Activated CD4-positive, alpha-beta T cell treated with anti-CD3 and anti-CD28 coated beads, Interleukin-2, amount 50 U/mL, for 16 hours (primary cell): ENCODE data around the gene CWC15.
"Not testable (repeated sequence)": the region's sequence is repeated elsewhere in the genome, so short reads cannot be mapped to it uniquely, and the experiment has no call there.

Experiments used
- DNase-seq: peaks from one replicate; pipeline ENCODE4 v3.0.0-alpha.2; 2020

Gene CWC15

DNA sequence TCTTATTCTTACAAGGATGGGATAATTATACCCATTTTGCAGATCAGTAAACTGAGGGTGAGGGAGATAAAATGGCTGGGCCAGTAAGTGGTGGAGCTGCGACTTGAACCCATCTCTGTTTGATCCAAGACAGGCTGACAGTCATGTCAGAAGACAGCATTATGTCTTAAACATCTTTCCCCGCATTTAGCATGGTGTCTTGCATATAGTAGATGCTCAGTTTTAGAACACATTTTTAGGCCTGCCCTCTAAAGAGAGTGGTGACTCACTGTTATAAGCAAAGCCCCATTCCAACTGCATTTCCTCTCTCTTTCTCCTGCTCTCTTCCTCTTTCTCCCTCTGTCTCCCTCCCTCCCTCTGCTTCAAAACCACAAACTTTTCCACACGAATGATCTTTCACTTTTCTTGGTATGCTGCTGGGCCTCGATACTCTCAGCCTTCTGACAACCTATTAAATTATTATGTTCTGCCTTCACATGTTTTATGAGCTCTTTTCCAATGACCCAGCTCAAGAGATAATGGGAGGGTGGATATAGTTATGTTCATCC, 25.2 kb downstream of the CWC15 start:
- DNase-seq: no peak

DNA sequence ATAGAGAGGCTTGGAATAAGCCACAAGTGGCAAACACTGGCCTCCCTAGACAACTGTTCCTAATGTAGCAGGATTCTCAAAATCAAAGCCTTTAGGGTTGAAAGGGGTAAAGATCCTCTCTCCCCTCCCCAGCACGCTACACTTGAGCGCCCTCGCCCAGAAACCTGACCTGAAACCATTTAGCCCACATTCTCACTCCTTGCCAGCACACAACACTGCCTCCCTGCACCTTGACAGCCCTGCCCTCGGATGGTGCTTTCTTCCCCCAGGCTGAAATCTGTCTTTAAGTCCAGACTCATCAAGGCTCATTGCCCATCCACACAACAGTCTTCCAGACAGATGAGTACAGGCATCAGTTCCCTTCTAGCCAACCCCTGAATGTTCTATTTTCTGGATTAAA, 26.5 kb downstream of the CWC15 start:
- DNase-seq: no peak

DNA sequence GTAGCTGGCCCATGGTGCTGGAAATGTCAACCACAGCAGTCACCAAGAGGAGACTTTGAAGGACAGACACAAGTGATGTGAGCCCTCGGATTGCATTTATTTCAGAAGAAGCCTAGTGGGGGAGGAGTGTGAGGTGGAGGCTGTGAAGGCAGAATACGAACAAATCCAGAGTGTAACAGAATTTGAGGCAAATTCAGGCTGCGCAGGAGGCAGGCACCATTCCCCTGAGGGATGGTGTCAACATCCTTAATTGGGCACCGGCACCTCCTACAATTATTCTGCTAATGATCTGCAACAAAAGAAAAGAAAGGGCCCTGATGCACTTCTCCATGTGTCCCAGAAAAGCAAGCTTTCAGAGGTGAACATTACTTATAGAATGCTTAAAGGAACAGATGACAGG, 32.2 kb downstream of the CWC15 start:
- no peak for DNase-seq

DNA sequence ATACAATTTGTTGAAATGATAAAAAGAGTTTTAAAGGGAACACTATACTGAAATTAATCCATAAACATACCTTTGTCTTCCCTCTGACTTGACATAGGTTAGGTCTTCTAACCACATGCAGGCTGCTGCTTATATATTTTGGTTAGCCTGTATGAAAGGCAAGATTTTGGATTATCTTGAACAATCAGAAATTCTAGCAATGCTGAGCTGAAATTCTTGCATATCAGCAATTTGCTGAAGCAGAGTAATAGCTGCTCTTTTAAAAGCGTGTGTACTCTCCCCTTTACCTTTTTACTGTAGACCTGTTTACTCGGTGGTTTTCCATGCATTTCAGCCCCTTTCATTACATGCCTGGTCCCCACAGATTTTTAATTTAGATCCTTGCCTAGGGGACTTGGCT, 34.0 kb downstream of the CWC15 start:
- DNase-seq: no peak

DNA sequence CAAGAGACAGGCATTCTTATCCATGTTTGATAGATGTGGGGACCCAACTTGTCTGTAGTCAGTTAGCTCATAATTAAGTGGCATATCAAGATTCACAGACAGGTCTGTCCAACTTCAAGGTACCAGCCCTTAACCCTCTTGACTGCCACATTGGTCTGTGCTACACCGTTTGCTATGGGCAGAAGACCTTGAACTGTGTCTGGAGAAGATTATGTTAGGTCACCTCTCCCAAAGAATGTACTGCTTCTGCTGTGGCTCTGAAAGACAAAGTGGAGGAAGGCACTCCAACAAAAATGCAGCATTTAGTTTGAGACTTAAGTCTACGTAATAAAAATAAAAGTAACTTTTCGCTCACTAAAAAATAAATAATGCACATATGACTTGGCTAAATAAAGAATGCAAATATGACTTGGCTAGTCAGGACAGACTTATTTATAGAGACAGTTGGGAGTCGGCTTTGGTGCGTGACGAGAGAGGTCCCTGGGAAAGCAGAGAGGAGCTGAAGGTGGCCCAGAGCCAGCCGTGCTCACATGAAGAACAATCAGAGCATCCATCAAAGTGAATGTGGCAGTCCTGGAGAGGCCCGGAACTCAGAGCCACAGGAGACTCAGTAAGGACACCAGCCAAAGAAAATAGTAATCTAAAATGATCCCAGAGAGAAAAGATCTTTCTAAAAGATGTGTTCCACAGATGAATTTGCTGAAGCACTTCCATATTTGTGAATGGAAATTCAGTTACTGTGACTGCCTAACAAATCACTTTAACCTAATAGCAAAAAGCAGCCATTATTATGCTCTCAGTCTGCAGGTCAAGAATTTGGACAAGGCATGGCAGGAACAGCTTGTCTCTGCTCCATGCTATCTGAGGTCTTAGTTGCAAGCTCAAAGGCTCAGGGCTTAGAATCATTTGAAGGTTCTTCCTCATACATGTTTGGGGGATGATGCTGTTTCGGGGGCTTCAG, 35.0 kb downstream of the CWC15 start:
- no peak for DNase-seq

DNA sequence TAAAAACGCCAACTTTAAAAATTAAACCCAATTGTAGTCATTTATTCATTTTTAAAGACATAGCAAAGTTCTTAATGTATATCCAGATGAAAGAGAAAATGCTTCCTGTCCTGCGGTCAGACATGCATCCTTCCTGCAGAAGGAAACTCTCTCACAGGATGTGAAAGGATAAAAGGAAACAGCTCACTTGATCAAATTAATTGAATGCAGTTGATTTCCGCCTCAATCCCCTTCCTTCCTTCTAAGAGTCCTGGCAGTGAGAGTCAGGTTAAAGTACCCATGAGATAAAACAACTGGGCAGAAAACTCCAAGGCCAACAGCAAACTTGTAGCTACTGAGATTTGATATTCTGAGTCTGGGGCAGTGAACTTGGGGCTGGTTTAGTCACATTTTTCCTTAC, 38.5 kb downstream of the CWC15 start:
- DNase-seq: no peak

DNA sequence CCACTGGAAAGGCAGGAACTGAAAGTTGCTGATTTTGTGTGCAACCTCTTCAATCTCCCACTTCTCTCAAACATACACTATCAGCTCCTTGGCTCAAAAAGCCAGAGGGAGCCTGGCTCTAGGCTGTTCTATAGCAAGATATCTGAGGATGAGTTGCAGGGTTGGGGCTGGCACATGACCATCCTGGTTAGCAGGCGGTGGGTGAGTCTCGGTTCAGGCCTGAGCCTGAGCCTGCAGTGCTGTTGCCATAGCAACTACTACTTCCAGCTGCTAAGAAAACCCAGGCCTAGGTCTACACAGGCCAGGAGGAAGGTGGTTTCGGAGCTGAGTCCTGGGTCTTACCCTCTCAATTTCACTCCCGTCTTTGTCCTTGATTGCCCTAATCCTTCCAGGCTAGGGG, 39.0 kb downstream of the CWC15 start:
- no peak for DNase-seq

DNA sequence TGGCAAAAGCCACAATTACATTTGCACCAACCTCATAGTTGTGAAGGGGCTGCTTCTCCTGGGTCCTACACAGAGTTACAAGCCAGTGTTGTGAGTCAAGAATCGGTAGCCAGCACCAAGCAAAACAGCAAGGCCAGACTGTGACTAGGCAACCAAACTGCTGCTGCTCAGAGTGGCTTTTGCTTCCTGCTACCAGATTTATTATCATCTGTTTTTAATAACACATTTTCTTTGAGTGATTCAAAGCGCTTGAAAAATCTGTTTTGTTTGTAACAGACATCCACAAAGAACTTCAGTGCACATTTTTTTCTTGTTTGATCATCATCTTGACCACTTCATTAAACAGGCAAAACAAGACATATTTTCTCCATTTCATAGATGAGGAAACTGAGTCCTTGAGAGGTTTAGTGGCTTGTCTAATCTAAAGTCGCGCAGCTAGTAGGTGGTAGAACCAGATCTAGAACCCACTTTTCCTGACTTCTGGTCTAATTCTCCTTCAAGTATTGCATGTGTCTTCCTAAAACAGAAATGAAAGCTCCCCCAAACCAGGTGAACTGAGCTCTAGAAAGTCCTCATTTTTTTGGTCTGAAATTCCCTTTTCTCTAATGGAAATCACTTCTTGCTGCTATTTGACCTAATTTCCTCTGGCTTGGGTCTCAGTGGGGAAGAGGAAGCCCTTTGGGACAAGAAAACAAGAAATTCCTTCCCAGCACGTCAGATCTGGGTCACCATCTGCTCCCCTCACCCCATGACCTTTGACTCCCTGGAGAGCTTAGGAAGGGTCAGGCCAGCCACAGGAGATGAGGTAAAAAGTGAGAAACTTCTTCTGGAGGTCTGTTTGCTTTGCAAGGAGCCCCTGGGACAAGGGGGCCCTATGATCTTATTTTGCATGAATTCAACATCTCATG, 39.9 kb downstream of the CWC15 start:
- DNase-seq: no peak

DNA sequence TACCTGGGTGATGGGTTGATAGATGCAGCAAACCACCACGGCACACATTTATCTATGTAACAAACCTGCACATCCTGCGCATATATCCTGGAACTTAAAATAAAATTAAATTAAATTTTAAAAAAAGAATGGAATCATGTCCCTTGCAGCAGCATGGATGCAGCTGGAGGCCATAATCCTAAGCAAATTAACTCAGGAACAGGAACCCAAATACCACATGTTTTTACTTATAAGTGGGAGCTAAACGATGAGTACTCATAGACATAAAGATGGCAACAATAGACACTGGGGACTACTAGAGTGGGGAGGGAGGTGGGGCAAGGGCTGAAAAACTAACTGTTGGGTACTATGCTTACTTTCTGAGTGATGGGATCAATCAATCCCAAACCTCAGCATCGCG, 40.9 kb downstream of the CWC15 start:
- no peak for DNase-seq

DNA sequence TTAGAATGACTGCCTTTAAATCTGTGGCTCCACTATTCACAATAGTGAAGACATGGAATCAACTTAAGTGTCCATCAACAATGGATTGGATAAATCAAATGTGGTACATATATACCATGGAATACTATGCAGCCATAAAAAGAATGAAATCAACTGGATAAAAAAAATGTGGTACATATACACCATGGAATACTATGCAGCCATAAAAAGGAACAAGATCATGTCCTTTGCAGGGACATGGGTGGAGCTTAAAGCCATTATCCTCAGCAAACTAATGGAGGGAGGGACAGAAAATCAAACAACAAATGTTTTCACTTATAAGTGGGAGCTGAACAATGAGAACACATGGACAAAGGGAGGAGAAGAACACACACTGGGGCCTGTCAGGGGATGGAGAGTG, 41.3 kb downstream of the CWC15 start:
- DNase-seq: not testable (repeated sequence)

DNA sequence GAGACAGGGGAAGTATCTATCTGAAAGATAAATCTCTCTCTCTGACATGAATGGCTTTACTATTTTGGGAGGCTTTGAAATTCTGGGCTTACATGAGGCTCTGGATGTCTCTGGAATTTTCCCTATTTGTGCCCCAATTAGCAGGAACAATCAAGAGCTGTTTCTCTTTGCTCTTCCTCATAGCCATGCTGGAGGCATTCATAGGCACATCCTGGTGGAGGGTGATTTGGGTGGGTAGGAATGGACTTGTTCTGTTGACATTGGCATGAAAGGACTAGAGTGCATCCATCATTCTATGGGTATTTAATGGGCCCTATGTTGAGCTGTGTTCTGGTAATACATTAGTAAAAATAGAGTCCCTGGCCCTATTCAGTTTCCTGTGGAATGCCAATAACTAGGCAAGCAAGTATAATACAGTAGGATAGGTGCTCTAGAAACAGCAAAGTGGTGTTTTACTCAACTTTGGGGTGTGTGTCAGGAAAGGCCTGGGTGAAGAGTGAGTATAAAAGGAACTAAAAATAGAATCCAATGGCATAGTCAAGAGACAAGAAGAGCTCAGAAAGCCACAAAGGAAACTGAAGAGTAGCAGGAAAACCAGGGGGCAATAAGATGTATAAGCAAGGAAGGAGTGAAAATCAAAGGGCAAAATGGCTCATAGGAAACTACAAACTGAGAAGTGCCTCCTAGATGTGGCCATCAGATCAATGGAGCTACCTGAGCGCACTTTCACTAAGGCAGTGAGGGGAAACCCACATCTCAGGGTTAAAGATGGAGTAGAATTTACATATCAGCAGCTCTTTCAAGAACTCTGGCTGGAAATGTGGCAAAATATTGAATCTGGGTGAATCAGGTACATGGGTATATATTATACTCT, 45.0 kb downstream of the CWC15 start:
- no peak for DNase-seq

DNA sequence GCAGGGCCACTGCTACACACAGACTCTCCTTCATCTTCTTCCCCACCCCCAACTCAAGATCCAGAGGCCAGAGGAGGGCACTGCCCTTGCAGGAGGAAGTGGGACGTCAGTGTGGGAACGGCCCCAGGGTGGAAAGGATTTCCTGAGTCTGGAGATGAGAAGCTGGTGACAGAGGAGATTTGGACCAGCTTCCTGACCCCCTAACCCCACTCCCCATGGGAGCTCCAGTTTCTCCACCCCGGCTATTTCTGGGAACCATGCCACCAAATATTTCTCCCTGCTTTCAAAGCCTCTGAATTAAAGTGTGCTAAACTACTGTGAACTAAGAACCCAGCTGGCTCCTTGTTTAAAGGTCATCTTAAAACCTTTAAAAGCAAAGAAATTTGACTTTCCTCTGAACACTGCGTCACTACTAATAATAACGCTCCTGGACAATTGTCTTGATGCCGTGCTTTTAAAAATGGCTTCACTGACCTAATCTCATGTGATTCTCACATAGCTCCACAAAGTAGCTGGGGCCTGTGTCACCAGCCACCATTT, 46.6 kb downstream of the CWC15 start:
- no peak for DNase-seq

DNA sequence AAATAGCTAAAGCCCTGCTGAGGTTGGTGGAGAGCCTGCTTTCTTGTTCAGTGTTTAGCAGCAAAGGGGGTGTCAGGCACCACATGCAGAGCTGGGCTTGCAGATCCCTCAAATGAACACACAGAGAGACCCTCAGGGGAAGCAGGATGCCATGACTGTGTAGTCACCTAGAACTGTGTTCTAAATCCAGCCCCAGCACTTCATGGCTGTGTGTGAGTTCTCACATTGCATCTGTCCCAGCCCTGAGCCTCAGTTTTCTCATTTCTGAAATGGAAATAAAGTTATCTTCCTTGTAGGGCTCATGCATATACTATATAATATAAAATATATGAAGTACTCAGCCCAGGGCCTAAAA, 47.1 kb downstream of the CWC15 start:
- DNase-seq: no peak

DNA sequence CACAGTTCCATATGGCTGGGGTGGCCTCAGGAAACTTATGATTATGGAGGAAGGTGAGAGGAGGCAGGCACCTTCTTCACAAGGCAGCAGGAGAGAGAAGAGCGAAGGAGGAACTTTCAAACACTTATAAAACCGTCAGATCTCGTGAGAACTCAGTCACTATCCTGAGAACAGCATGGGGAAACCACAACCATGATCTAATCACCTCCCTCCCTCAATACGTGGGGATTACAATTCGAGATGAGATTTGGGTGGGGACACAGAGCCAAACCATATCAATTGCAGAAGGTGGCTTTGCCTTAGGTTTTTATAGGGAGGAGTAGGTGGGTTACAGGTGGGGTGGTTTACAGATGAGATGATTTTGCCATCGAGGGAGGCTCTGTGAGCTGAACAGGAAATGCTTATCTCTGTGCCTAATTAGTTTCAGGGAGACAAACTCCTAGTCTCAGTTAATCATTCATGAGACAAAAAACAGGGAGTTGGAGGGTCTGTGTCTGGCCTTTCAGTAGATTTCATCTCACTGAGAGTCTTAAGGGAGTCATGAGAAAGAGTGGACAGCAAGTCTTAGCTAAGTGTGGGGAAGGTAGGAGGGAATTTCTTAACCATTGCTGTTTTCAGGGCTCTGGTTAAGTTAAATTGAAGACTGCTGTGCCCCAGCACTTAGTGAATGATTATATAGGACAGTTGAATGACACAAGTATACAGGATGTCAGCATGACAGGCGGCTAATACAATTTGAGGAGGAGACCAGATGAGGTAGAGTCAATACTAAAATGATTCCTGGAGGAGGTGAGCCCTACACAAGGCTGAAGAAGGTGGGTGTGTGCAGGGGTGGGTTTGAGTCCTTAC, 47.7 kb downstream of the CWC15 start:
- no peak for DNase-seq

DNA sequence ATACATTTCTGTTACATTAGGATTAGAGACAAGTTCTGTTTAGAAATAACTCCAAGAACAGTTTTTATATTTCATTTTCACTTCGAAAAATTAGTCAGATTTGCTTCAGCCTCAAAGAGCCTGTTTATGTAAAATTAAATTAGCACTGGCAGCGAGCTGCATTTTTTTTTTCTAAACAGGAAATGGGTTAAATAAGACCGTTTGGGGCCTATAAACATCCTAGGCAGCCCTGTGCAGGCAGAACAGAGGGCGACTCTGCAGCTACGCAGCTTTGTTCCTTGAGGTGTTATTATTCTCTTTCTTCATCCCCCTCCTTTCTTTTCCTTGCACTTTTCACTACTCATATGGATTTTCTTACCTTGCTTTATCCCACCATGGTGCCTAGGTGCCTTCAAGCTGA, 48.7 kb downstream of the CWC15 start:
- no peak for DNase-seq

DNA sequence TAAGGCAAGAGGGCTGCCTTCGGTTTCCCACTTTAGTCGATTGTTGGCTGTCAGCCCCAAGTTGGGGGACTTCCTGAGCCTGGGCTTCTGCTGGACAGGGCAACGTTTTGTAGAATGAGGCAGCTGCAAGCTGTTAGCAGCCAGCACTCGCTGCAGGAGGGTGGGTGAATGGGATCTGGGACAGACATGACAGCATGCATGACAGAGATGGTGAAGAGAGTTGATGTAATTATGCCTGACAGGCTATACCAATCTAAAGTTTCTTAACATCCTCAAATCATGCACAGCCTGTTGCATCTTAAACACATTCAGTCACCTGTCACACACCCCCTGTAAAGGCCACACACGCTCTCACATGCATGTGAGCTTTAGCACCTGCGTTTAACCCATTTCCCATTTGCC, 49.2 kb downstream of the CWC15 start:
- no peak for DNase-seq

DNA sequence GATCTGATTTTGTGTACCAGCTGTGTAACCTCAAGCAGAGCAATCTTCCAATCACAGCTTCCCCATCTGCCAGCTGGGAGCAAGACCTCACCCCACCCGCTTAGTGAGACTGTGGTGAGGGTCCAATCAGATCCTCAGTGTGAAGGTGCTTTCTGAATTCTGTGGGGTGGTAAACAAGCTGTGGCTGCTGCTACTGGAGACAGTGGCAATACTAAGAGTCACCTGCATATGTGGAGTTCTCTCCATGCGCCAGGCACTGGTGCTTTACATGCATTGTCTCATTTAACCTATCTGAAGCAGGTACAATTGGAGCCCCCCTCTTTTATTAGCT, 50.4 kb downstream of the CWC15 start:
- no peak for DNase-seq

DNA sequence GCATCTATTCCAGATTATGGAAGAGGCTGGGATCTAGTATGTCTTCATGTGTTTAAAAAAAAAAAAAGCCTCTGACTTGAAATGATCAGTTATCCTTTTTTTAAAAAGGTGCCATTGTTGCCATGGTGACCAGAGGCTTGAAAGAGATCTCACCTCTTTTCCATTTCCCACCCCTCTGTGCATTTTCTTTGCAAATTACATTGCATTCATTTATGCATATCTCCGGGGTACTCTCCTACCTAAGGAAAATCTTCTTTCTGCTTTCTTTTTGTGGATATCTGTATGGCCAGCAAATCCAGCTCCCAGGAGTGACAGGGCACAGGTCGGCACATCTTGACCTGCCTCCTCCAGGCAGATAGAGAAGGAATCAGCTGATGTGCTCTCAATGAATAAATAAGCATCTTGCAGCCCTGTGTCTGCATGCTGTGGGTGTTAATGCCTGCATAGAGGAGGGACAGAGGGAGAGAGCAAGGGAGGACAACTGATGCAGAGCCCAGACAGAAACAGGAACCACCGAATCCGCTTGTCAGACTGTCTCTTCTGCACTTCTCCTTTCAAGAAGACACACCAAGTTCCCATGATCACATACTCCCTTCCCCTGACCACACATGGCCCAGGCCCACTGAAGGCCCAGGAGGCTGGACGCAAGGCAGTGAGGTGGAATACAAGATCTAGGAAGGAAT, 50.9 kb downstream of the CWC15 start:
- DNase-seq: no peak

DNA sequence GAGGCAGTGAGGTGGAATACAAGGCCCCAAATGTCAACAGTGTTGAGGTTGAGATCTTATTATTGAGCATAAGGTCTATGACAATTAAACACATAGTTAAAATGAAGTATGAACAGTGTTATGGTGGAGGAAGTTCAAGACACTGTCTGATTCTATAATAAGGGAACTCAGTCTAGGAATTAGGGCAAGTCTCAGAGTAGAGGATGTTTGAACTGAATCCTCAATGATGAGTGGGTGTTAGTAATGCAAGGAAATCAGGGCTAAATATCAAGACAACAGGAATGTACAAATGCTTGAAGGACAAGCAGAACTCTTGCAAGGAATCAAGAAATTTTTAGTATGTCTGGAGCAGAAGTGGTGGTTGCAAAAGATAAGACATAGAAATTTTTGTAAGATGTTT, 53.0 kb downstream of the CWC15 start:
- DNase-seq: no peak

DNA sequence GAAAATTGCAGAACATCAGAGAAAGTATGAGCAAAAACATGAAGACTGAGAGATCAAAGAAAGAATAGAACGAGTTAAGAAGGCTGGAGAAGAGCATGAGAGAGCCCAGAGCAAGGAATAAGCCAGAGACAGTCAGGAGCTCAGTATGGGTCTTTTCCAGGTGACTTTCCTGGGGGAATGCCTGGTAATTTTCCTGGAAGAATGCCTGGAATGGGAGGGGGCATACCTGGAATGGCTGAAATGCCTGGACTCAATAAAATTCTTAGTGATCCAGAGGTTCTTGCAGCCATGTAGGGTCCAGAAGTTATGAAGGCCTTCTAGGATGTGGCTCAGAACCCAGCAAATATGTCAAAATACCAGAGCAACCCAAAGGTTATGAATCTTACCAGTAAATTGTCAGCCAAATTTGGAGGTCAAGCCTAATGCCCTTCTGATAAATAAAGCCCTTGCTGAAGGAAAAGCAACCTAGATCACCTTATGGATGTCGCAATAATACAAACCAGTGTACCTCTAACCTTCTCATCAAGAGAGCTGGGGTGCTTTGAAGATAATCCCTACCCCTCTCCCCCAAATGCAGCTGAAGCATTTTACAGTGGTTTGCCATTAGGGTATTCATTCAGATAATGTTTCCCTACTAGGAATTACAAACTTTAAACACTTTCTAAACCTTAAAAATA, 59.5 kb downstream of the CWC15 start:
- DNase-seq: not testable (repeated sequence)
